HCT116 (cell line): ENCODE measurements around the gene SPRR5. TPM values are rescaled to one million over a fixed set of nuclear protein-coding genes. Genes with fewer than 3 reads are reported as not detected.

Experiments
- ATAC-seq: fragments of 200-7000 bp; cut with Tn5 transposase; 2 replicates; pipeline ENCODE4 v1.9.1; 2020; ENCODE audit warnings: mild to moderate bottlenecking, moderate library complexity
- BruUV-seq: library from RNA; stranded (reverse); fragments of 400-500 nt; replicated peaks from 2 replicates; lab custom pipeline; 2021; lab: Mats Ljungman, UMichigan
- CTCF ChIA-PET: fragments of 300-600 bp; sonication (Branson Sonifier 250); formaldehyde crosslinking; loops from one replicate; lab custom pipeline; 2021; ENCODE audit warnings: antibody characterized with exemption; lab: Charles Lee
- POLR2A ChIA-PET: fragments of 300-600, 350-600 bp; sonication (Branson Sonifier 250); formaldehyde crosslinking; loops from one replicate; lab custom pipeline; 2021; ENCODE audit warnings: antibody characterized with exemption; lab: Charles Lee
- RAD21 ChIA-PET, 2 experiments: fragments of 300-600 bp; sonication (Branson Sonifier 250); formaldehyde crosslinking; loops; one replicate each; lab custom pipeline; 2023; ENCODE audit warnings: low total read pairs in 2 of 2; ENCODE audit not compliant: uncharacterized antibody in 2 of 2, unreplicated experiment in 2 of 2, low non-redundant PET in 1 of 2; lab: Charles Lee
- DNase-seq: peaks from one replicate; pipeline ENCODE4 v3.0.0-alpha.2; 2010; ENCODE audit warnings: low read depth, low spot score
- H2AFZ ChIP-seq: fragments of 200-600 bp; shearing (Covaris generic), sonication (generic); 2 replicates; pipeline ENCODE4 v1.6.1; 2017; ENCODE audit warnings: low read depth, mixed run types, mixed read lengths, antibody characterized with exemption, low read length; ENCODE audit not compliant: poor library complexity, severe bottlenecking
- H3K27ac ChIP-seq: 2 replicates; pipeline ENCODE4 v1.5.1; 2012; ENCODE audit warnings: low read depth, low read length
- H3K27me3 ChIP-seq: fragments of 200-600 bp; sonication (generic); 2 replicates; pipeline ENCODE4 v1.6.1; 2016; ENCODE audit warnings: mixed run types, low read length, mixed read lengths; ENCODE audit not compliant: insufficient read depth
- H3K36me3 ChIP-seq, 2 experiments: fragments of 200-500 bp in 1 of 2; fragments of 200-600 bp in 1 of 2; sonication (Bioruptor generic) in 1 of 2; sonication (generic) in 1 of 2; 2 replicates each; pipeline versions ENCODE4 v1.5.1 to v1.6.1; 2014 to 2016; ENCODE audit warnings: low read length in 2 of 2, inconsistent platforms in 1 of 2, mixed read lengths in 1 of 2, mixed run types in 1 of 2; ENCODE audit not compliant: insufficient read depth in 2 of 2, control insufficient read depth in 1 of 2
- H3K4me1 ChIP-seq, 2 experiments: fragments of 200-600 bp in 1 of 2; sonication (generic) in 1 of 2; 2 replicates each; pipeline versions ENCODE4 v1.5.1 to v1.6.1; 2012 to 2017; ENCODE audit warnings: low read length in 2 of 2, inconsistent platforms in 1 of 2, mild to moderate bottlenecking in 1 of 2, mixed read lengths in 1 of 2, mixed run types in 1 of 2, moderate library complexity in 1 of 2; ENCODE audit not compliant: insufficient read depth in 2 of 2, control insufficient read depth in 1 of 2
- H3K4me2 ChIP-seq: fragments of 200-600 bp; sonication (generic); 2 replicates; pipeline ENCODE4 v1.6.1; 2017; ENCODE audit warnings: mixed run types, low read length, mixed read lengths
- H3K4me3 ChIP-seq, 2 experiments: fragments of 200-600 bp in 1 of 2; sonication (generic) in 1 of 2; replicated peaks in 1 of 2; 2 replicates each; pipeline ENCODE4 v1.5.1; 2011 to 2016; ENCODE audit warnings: low read length in 2 of 2, control low read depth in 1 of 2, low read depth in 1 of 2, mild to moderate bottlenecking in 1 of 2, mixed read lengths in 1 of 2, mixed run types in 1 of 2
- H3K79me2 ChIP-seq: fragments of 200-600 bp; sonication (generic); 2 replicates; pipeline ENCODE4 v1.6.1; 2017; ENCODE audit warnings: mild to moderate bottlenecking, mixed run types, low read length, moderate library complexity, mixed read lengths; ENCODE audit not compliant: insufficient read depth
- H3K9ac ChIP-seq: fragments of 200-600 bp; sonication (generic); 2 replicates; pipeline ENCODE4 v1.6.1; 2016; ENCODE audit warnings: low read length, mixed read lengths
- H3K9me2 ChIP-seq: fragments of 200-600 bp; sonication (generic), shearing (Covaris generic); 2 replicates; pipeline ENCODE4 v1.6.1; 2017; ENCODE audit warnings: mixed run types, mild to moderate bottlenecking, moderate library complexity; ENCODE audit not compliant: insufficient read depth
- H3K9me3 ChIP-seq, 2 experiments: fragments of 200-500 bp in 1 of 2; fragments of 200-600 bp in 1 of 2; sonication (Bioruptor generic) in 1 of 2; sonication (generic) in 1 of 2; 2 replicates each; pipeline ENCODE4 v1.6.1; 2014 to 2017; ENCODE audit warnings: low read length in 2 of 2, mixed read lengths in 2 of 2, inconsistent platforms in 1 of 2, low read depth in 1 of 2, mild to moderate bottlenecking in 1 of 2, mixed run types in 1 of 2, moderate library complexity in 1 of 2; ENCODE audit not compliant: control insufficient read depth in 1 of 2, insufficient read depth in 1 of 2
- H4K20me1 ChIP-seq: fragments of 200-600 bp; sonication (generic), shearing (Covaris generic); 2 replicates; pipeline ENCODE4 v1.6.1; 2017; ENCODE audit warnings: mixed run types, mild to moderate bottlenecking, moderate library complexity; ENCODE audit not compliant: insufficient read depth
- ATF3 ChIP-seq: IDR thresholded peaks from 2 replicates; pipeline ENCODE4 v1.6.1; 2012
- EGR1 ChIP-seq: IDR thresholded peaks from 2 replicates; pipeline ENCODE4 v1.6.1; 2012; ENCODE audit warnings: low read depth
- ELF1 ChIP-seq: IDR thresholded peaks from 2 replicates; pipeline ENCODE4 v1.6.1; 2012; ENCODE audit warnings: low read depth, borderline replicate concordance
- FOSL1 ChIP-seq: IDR thresholded peaks from 2 replicates; pipeline ENCODE4 v1.6.1; 2012; ENCODE audit warnings: low read depth
- JUND ChIP-seq: IDR thresholded peaks from 2 replicates; pipeline ENCODE4 v1.6.1; 2012
- MAX ChIP-seq: IDR thresholded peaks from 2 replicates; pipeline ENCODE4 v1.6.1; 2012
- POLR2AphosphoS5 ChIP-seq: IDR thresholded peaks from 2 replicates; pipeline ENCODE4 v1.6.1; 2011; ENCODE audit warnings: mild to moderate bottlenecking, low read depth, low read length, moderate library complexity
- RAD21 ChIP-seq: IDR thresholded peaks from 2 replicates; pipeline ENCODE4 v1.6.1; 2012; ENCODE audit warnings: low read depth, mild to moderate bottlenecking
- SIN3A ChIP-seq: IDR thresholded peaks from 2 replicates; pipeline ENCODE4 v1.6.1; 2012; ENCODE audit warnings: low read depth
- SP1 ChIP-seq: IDR thresholded peaks from 2 replicates; pipeline ENCODE4 v1.6.1; 2012; ENCODE audit warnings: low read depth
- SRF ChIP-seq: IDR thresholded peaks from 2 replicates; pipeline ENCODE4 v1.6.1; 2012; ENCODE audit warnings: low read depth
- TCF7L2 ChIP-seq: IDR thresholded peaks from 2 replicates; pipeline ENCODE4 v1.7.0; 2011; ENCODE audit warnings: borderline replicate concordance, inconsistent platforms; ENCODE audit not compliant: insufficient read depth, insufficient read length; ENCODE audit errors: extremely low read depth
- YY1 ChIP-seq: IDR thresholded peaks from 2 replicates; pipeline ENCODE4 v1.6.1; 2011; ENCODE audit warnings: low read length, low read depth, moderate library complexity, mild to moderate bottlenecking; ENCODE audit not compliant: insufficient replicate concordance; ENCODE audit errors: extremely low read depth
- ZBTB33 ChIP-seq: IDR thresholded peaks from 2 replicates; pipeline ENCODE4 v1.6.1; 2011; ENCODE audit warnings: mild to moderate bottlenecking, low read length, moderate library complexity; ENCODE audit not compliant: insufficient replicate concordance; ENCODE audit errors: extremely low read depth
- ZFX ChIP-seq: fragments of 450-650 bp; IDR thresholded peaks from 2 replicates; pipeline ENCODE4 v1.6.1; 2017
- intact Hi-C: fragments of 100-400 bp; cut with micrococcal nuclease; formaldehyde crosslinking; loops from 2 replicates; pipeline ENCODE4 v1.10.0; 2022
- total RNA-seq: library from RNA; stranded (reverse); gene quantifications from one replicate; pipeline ENCODE4 v1.2.1, GENCODE V29; 2021; ENCODE audit not compliant: unreplicated experiment
- TF ChIP-seq, protein P1 (sequence below): IDR thresholded peaks from 2 replicates; pipeline ENCODE4 v1.6.1; 2012; ENCODE audit warnings: low read depth

The SPRR5 gene
- total RNA-seq, 1 experiment from 2014 or later, result not detected

DNA sequence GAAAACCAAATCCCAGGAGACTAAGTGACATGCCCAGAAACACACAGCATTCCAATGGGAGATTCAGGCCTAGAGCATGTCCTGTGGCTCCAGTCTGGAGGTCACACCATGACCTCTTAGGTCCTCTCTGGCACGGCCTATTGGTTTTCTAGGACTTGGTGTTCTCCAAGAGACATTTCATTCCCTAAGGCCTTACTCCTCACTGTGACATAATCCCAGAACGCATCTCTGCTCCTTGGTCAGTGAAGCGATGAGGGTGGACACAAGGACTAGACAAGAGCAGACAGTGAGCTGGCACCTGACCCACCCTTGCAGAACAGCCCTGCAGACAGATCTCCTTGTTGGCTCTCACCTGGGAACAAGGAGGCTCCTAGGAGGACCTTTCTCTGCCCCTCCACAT is 37.8 kb upstream of the SPRR5 start:
- Histone ChIP-seq H4K20me1 (no peaks in the 10 kb centered on the region), H3K4me2 (no peak overlapping the region), H3K79me2 (no peaks in the 10 kb centered on the region), H3K9me2 (no peaks in the 10 kb centered on the region), H3K4me1 (peaks cover 0 to 25% of the 10 kb centered on the region in 2 experiments; a peak in 1 of 4 replicates), H3K27ac (no peak overlapping the region), H3K9ac (no peak overlapping the region), H3K36me3 (no peaks in the 10 kb centered on the region), H3K4me3 (no peak overlapping the region), H3K9me3 (no peaks in the 10 kb centered on the region), H2AFZ (no peak overlapping the region), H3K27me3 (peaks cover 46% of the 10 kb centered on the region)
- ChIA-PET POLR2A (no interaction called here), RAD21 (no interaction called here), CTCF (no interaction called here)
- intact Hi-C loops, result no loop called here
- no TSS peak for BruUV-seq
- DNase-seq (no peak), ATAC-seq (no peak)
- TF ChIP-seq JUND (no peak), RAD21 (no peak), YY1 (no peak), FOSL1 (no peak), ZBTB33 (no peak), SP1 (no peak), POLR2AphosphoS5 (no peak)

GRCh38 chr1:152912471-152912870 is 34.5 kb upstream of the SPRR5 start:
- H3K27ac ChIP-seq, result no peak overlapping the region
- ChIA-PET POLR2A (no interaction called here), CTCF (interaction anchor here (1.2 kb wide), 1 partner anchor 35 kb away, joined by 4 read pairs; the partner anchor contains the start of gene SMCP)
- TF ChIP-seq POLR2AphosphoS5 (no peak), SIN3A (no peak), TCF7L2 (no peak), SP1 (no peak), MAX (no peak), SRF (no peak), EGR1 (no peak), ELF1 (no peak), ZFX (no peak), JUND (no peak), FOSL1 (no peak), ATF3 (no peak)
- TF ChIP-seq, protein P1, sequence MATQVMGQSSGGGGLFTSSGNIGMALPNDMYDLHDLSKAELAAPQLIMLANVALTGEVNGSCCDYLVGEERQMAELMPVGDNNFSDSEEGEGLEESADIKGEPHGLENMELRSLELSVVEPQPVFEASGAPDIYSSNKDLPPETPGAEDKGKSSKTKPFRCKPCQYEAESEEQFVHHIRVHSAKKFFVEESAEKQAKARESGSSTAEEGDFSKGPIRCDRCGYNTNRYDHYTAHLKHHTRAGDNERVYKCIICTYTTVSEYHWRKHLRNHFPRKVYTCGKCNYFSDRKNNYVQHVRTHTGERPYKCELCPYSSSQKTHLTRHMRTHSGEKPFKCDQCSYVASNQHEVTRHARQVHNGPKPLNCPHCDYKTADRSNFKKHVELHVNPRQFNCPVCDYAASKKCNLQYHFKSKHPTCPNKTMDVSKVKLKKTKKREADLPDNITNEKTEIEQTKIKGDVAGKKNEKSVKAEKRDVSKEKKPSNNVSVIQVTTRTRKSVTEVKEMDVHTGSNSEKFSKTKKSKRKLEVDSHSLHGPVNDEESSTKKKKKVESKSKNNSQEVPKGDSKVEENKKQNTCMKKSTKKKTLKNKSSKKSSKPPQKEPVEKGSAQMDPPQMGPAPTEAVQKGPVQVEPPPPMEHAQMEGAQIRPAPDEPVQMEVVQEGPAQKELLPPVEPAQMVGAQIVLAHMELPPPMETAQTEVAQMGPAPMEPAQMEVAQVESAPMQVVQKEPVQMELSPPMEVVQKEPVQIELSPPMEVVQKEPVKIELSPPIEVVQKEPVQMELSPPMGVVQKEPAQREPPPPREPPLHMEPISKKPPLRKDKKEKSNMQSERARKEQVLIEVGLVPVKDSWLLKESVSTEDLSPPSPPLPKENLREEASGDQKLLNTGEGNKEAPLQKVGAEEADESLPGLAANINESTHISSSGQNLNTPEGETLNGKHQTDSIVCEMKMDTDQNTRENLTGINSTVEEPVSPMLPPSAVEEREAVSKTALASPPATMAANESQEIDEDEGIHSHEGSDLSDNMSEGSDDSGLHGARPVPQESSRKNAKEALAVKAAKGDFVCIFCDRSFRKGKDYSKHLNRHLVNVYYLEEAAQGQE, result no peak

More at GRCh38 chr1:152912471-152912870, 34.5 kb upstream of the SPRR5 start:
- no peaks in the 10 kb centered on the region for H3K9me2 ChIP-seq
- RAD21 ChIA-PET, result no interaction called here
- H3K27me3 ChIP-seq, result peaks cover 37% of the 10 kb centered on the region
- H3K9me3 ChIP-seq, result no peaks in the 10 kb centered on the region
- H3K4me1 ChIP-seq, result peaks cover 0 to 8% of the 10 kb centered on the region in 2 experiments; a peak in 1 of 4 replicates
- ATAC-seq (no peak), DNase-seq (no peak)
- intact Hi-C loops, result no loop called here
- no peak overlapping the region for H3K4me3 ChIP-seq
- no peaks in the 10 kb centered on the region for H4K20me1 ChIP-seq
- BruUV-seq, result no TSS peak
- no peak overlapping the region for H2AFZ ChIP-seq
- no peak overlapping the region for H3K9ac ChIP-seq
- H3K36me3 ChIP-seq, result no peaks in the 10 kb centered on the region
- H3K4me2 ChIP-seq, result no peak overlapping the region
- H3K79me2 ChIP-seq, result no peaks in the 10 kb centered on the region
